ENCODE measurements around the gene BCAS1.

The BCAS1 gene

DNA sequence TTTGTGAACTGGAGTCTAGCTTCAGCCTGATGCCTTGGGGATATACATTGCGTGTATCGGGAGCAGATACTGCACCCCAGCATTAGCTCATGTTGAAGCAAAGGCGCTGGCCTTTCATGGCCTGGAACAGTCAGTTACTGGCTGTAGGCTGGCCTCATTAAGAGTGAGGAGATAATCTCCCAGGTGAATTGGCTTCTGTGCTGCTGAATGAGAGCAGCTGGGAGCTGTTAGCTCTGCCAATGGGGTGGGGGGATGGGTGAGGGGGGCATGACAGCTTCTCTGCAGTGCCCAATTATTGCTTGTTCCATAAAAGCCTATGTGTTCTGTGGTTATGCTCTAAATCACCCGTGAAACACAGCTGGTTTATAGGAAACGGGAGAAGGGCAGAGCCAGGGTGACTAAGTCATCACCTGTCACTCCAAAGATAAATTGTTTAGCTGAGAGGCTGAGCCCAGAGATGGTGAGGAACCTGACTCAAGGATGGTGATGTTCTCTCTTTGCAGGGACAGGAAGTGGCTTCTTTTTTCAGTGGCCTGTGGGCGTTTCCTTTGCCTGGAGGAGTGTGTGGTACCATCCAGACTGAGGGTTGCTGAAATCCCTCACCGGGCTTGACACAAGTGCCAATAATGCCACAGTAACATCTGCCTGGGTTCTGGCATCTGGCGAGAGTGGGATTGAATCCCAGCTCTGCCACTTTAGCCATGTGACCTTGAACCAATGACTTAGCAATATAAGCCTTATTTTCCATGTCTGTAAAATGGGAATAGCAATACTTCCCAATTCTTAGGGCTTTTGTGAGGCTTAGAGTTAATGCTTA lies 170.8 kb downstream of the BCAS1 start:
- Mint-ChIP-seq H3K36me3 (ENCODE audit: insufficient read depth) (no peaks in the 10 kb centered on the region), H3K27me3 (no peaks in the 10 kb centered on the region), H3K9me3 (no peaks in the 10 kb centered on the region), H3K27ac (peak overlapping the region; percentile 38 to 60), H3K4me1 (ENCODE audit: low read depth in 2 of 2) (peaks cover 18 to 21% of the 10 kb centered on the region in 2 donors), H3K4me3 (peak overlapping the region in 1 of 2 donors; percentile 17)
- ATAC-seq (replicated peaks) (peak; percentile 99), DNase-seq (peak; percentile 42 to 54 (median 43))

DNA sequence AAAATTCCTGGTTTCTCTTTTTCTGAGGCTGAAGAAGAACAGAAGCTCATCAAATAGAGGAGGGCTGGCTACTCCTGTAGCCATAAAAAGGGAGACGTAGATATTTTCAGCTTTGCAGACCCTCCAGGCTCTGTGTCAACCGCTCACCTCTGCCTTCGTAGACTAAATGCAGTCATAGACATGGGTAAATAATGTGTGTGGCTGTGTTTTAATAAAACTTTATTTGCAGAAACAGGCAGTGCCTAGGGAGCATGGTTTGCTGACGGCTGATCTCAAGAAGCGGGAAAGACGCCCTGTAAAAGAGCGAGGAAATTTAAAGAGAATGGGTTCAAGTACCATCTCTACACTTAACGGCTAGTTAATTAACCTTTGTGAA lies 171.8 kb downstream of the BCAS1 start:
- no peak for DNase-seq
- Mint-ChIP-seq H3K27me3 (no peaks in the 10 kb centered on the region), H3K4me3 (peak overlapping the region in 1 of 2 donors; percentile 13), H3K9me3 (no peaks in the 10 kb centered on the region), H3K27ac (peak overlapping the region; percentile 12 to 60), H3K4me1 (ENCODE audit: low read depth in 2 of 2) (peaks cover 17 to 22% of the 10 kb centered on the region in 2 donors), H3K36me3 (ENCODE audit: insufficient read depth) (no peaks in the 10 kb centered on the region)
- ATAC-seq (replicated peaks): no peak

GRCh38 chr20:53897884-53898555 lies 172.4 kb downstream of the BCAS1 start:
- Mint-ChIP-seq H3K36me3 (ENCODE audit: insufficient read depth) (no peaks in the 10 kb centered on the region), H3K27ac (peak overlapping the region in 1 of 2 donors; percentile 12), H3K27me3 (no peaks in the 10 kb centered on the region), H3K4me1 (ENCODE audit: low read depth in 2 of 2) (peaks cover 21 to 25% of the 10 kb centered on the region in 2 donors), H3K9me3 (no peaks in the 10 kb centered on the region), H3K4me3 (no peak overlapping the region)
- ATAC-seq (replicated peaks) (no peak), DNase-seq (no peak)

DNA sequence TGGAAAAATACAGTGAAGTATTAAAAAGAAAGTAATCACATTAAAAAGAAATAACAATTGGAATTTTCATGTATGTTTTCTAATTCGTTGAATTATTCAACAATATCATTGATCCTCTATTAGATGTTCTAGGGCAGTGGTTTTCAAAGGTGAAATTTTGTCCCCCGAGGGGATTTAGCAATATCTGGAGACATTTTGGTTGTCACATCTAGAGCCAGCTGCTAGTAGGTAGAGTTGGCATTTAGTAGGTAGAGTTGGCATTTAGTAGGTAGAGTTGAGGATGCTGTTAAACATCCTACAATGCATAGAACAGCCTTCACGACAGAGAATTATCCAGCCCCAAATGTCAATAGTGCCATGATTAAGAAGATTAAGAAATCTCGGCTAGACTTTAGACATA lies 173.7 kb downstream of the BCAS1 start:
- no peak overlapping the region for H3K4me3 Mint-ChIP-seq
- H3K27ac Mint-ChIP-seq: no peak overlapping the region
- DNase-seq (no peak), ATAC-seq (replicated peaks) (no peak)
- H3K36me3 Mint-ChIP-seq (ENCODE audit: insufficient read depth): no peaks in the 10 kb centered on the region
- H3K4me1 Mint-ChIP-seq (ENCODE audit: low read depth in 2 of 2): peaks cover 24 to 28% of the 10 kb centered on the region in 2 donors
- no peaks in the 10 kb centered on the region for H3K9me3 Mint-ChIP-seq
- no peaks in the 10 kb centered on the region for H3K27me3 Mint-ChIP-seq

- Mint-ChIP-seq H3K27ac (no peak overlapping the region), H3K27me3 (no peaks in the 10 kb centered on the region), H3K4me3 (no peak overlapping the region), H3K4me1 (ENCODE audit: low read depth in 2 of 2) (peaks cover 24 to 28% of the 10 kb centered on the region in 2 donors), H3K9me3 (no peaks in the 10 kb centered on the region), H3K36me3 (ENCODE audit: insufficient read depth) (no peaks in the 10 kb centered on the region)
- DNase-seq: no peak
- no peak for ATAC-seq (replicated peaks)
These were observed 174.4 kb downstream of the BCAS1 start for GRCh38 chr20:53896041-53896440.

DNA sequence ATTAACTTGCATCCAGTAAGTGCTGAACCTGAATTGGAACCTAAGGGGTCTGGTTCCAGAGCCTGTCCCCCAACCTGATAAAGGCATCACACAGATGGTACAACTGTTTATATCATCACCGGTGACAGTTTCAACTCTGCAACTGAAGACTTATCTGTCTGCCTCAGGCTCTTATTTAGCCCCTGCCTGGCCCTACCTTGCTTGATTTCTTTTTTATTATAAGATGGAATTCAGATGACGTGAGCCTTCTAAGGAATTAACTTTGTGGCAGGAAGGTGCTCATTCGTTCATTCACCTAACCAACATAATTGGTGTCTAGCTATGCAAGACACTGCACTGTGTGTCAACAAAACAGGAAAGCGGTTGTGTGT lies 175.0 kb downstream of the BCAS1 start:
- H3K27ac Mint-ChIP-seq: peak overlapping the region in 1 of 2 donors; percentile 29
- H3K27me3 Mint-ChIP-seq: no peaks in the 10 kb centered on the region
- no peaks in the 10 kb centered on the region for H3K36me3 Mint-ChIP-seq (ENCODE audit: insufficient read depth)

GRCh38 chr20:53894707-53895384 lies 175.5 kb downstream of the BCAS1 start:
- H3K4me1 Mint-ChIP-seq (ENCODE audit: low read depth in 2 of 2): peaks cover 18 to 28% of the 10 kb centered on the region in 2 donors
- H3K9me3 Mint-ChIP-seq: no peaks in the 10 kb centered on the region
- DNase-seq: no peak
- no peak overlapping the region for H3K4me3 Mint-ChIP-seq
- H3K36me3 Mint-ChIP-seq (ENCODE audit: insufficient read depth): no peaks in the 10 kb centered on the region
- peak overlapping the region in 1 of 2 donors; percentile 35 for H3K27ac Mint-ChIP-seq
- no peak for ATAC-seq (replicated peaks)
- H3K27me3 Mint-ChIP-seq: no peaks in the 10 kb centered on the region

More for the DNA sequence above, 175.0 kb downstream of the BCAS1 start:
- Mint-ChIP-seq H3K4me1 (ENCODE audit: low read depth in 2 of 2) (peaks cover 22 to 28% of the 10 kb centered on the region in 2 donors), H3K4me3 (peak overlapping the region in 1 of 2 donors; percentile 14), H3K9me3 (no peaks in the 10 kb centered on the region)
- DNase-seq: no peak
- ATAC-seq (replicated peaks): no peak
